ENCODE measurements around the gene PCBP3.
A peak's percentile ranks its signal among the peaks of the same experiment; 100 is the strongest.
"Not testable (repeated sequence)": the region's sequence is repeated elsewhere in the genome, so short reads cannot be mapped to it uniquely, and the experiment has no call there.

PCBP3 gene

DNA sequence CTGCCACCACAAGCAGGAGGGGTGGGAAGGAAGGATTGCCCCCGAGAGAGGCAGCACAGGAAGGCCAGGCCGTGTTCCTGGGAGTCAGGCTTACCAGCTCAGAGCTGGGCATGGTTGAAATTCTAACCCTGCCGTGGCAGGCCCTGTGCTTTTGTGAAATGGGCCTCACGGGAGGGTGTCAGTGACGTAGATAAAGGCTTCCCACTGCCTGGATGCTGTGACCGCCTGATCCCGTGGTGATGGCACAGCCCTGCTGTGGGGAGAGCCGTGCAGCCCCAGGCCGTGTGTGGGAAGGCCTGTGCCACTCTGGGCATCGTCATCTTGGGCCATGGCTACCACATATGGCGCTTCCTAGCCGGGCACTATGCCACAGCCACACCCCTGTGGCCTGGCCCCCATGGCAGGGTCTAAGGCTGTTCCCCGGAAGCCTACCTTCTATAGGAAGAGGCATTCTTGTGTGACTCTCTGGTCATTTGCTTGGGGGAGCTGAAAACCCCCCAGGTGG is 161.3 kb downstream of the PCBP3 start:
- Histone ChIP-seq H3K4me3 (no peak overlapping the region), H3K27ac (no peak overlapping the region)
- TF ChIP-seq, protein P1, sequence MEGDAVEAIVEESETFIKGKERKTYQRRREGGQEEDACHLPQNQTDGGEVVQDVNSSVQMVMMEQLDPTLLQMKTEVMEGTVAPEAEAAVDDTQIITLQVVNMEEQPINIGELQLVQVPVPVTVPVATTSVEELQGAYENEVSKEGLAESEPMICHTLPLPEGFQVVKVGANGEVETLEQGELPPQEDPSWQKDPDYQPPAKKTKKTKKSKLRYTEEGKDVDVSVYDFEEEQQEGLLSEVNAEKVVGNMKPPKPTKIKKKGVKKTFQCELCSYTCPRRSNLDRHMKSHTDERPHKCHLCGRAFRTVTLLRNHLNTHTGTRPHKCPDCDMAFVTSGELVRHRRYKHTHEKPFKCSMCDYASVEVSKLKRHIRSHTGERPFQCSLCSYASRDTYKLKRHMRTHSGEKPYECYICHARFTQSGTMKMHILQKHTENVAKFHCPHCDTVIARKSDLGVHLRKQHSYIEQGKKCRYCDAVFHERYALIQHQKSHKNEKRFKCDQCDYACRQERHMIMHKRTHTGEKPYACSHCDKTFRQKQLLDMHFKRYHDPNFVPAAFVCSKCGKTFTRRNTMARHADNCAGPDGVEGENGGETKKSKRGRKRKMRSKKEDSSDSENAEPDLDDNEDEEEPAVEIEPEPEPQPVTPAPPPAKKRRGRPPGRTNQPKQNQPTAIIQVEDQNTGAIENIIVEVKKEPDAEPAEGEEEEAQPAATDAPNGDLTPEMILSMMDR (IDR thresholded peaks at IDR 0.05), result no peak
- DNase-seq (ENCODE audit: low spot score), result no peak

DNA sequence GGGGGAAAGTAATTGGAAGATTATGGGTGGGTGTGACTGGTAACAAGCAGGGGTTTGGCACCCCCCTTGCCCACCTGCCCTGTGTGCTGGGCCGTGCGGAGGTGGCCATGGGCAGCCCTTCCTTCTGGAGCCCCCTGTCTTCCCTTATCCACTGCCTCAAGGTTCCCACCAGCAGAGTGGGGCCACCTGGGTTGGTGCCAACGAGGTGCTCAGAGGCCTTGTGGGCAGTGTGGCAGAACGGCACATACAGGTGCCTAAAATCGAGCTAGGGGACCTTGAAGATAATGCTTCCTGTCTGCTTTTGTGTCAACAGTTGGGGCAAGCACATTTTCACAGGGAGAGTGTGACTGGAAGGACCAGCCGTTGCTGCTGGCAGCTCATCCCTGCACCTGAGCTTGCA is 161.8 kb downstream of the PCBP3 start:
- no peak overlapping the region for H3K27ac ChIP-seq
- no peak for DNase-seq (ENCODE audit: low spot score)
- TF ChIP-seq, protein P1 (IDR thresholded peaks at IDR 0.05), result no peak
- H3K4me3 ChIP-seq, result no peak overlapping the region

DNA sequence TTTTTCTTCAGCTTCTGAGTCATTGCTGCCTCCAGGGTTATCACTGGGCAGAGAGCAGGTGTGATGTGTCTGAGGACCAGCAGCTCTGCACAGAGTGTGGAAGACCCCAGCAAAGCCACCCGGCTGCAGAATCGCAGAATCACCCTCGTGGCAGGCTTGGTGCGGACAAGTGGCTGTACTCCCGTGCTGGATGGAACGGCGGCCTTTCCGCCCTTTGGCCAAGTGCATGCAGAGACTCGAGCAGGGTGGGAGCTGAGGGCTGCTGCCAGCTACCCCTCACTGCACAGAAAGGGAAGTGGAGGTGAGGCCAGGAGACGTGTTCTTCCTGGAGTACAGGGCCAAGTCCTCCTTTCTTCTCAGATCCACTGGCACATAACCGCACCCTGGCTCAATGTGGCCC is 162.5 kb downstream of the PCBP3 start:
- Histone ChIP-seq H3K27ac (no peak overlapping the region), H3K4me3 (no peak overlapping the region)
- TF ChIP-seq, protein P1 (IDR thresholded peaks at IDR 0.05), result no peak
- DNase-seq (ENCODE audit: low spot score), result no peak

DNA sequence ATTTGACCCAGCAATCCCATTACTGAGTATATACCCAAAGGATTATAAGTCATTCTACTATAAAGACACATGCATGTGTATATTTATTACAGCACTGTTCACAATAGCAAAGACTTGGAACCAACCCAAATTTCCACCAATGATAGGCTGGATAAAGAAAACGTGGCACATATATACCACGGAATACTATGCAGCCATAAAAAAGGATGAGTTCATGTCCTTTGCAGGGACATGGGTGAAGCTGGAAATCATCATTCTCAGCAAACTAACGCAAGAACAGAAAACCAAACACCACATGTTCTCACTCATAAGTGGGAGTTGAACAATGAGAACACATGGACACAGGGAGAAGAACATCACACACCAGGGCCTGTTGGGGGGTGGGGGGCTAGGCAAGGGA is 165.1 kb downstream of the PCBP3 start:
- H3K27ac ChIP-seq; H3K4me3 ChIP-seq; DNase-seq (ENCODE audit: low spot score): not testable (repeated sequence)

DNA sequence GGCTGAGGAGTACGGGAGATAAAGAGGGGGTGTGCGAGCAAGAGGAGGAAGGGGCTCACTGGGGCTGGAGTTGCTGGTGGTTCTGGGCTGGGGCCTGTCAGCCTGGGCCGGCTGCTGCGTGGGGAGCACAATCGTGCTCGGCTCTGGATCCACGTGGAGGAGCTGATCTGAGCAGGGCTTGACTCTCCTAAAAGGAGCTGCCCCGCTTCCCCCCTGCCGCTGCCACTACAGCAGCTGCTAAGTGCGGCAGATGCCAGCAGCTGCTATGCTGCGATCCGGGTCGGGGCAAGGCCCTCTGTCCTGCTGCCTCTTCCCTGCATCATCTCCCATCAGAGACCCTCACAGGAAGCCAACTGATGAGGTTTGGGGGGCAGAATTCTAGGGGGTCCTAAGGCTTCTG is 165.9 kb downstream of the PCBP3 start:
- Histone ChIP-seq H3K4me3 (no peak overlapping the region), H3K27ac (no peak overlapping the region)
- DNase-seq (ENCODE audit: low spot score), result peak; percentile 50
- TF ChIP-seq, protein P1 (IDR thresholded peaks at IDR 0.05), result no peak

DNA sequence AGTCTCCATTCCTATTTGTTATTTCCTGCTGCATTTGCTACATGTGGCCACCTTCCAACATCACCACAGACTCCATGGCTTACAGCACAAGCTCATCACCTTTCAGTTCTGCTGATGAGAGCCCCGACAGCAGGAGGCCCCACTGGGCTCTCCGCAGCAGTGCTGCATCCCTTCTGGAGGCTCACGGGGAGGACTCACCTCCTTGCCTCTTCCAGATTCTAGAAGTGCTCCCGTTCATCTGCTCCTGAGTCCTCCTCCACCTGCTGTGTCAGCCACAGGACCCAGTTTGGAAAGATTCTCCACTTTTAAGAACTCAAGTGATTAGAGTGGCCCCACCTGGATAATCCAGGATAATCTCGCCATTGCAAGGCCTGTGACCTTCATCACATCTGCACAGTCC is 167.6 kb downstream of the PCBP3 start:
- peak; percentile 49 for DNase-seq (ENCODE audit: low spot score)
- H3K27ac ChIP-seq, result no peak overlapping the region
- TF ChIP-seq, protein P1 (IDR thresholded peaks at IDR 0.05), result no peak
- no peak overlapping the region for H3K4me3 ChIP-seq

DNA sequence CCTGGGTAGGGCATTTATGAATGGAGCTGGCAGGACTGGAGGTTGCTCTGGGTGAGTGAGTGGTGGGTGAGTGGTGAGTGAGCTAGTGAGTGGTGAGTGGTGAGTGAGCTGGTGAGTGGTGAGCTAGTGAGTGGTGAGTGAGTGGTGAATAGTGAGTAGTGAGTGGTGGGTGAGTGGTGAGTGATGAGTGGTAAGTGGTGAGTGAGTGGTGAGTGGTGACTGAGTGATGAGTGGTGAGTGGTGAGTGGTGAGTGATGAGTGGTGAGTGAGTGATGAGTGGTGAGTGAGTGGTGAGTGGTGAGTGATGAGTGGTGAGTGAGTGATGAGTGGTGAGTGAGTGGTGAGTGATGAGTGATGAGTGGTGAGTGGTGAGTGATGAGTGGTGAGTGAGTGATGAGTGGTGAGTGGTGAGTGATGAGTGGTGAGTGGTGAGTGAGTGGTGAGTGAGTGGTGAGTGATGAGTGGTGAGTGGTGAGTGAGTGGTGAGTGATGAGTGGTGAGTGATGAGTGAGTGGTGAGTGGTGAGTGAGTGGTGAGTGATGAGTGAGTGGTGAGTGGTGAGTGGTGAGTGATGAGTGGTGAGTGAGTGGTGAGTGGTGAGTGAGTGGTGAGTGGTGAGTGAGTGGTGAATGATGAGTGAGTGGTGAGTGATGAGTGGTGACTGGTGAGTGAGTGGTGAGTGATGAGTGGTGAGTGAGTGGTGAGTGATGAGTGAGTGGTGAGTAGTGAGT is 170.8 kb downstream of the PCBP3 start:
- not testable (repeated sequence) for DNase-seq (ENCODE audit: low spot score); H3K4me3 ChIP-seq; H3K27ac ChIP-seq

DNA sequence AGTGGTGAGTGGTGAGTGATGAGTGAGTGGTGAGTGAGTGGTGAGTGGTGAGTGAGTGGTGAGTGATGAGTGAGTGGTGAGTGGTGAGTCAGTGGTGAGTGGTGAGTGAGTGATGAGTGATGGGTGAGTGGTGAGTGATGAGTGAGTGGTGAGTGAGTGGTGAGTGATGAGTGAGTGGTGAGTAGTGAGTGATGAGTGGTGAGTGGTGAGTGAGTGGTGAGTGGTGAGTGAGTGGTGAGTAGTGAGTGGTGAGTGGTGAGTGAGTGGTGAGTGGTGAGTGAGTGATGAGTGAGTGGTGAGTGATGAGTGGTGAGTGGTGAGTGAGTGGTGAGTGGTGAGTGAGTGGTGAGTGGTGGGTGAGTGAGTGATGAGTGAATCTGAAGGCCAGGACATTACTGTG is 172.3 kb downstream of the PCBP3 start:
- not testable (repeated sequence) for H3K4me3 ChIP-seq; DNase-seq (ENCODE audit: low spot score); H3K27ac ChIP-seq

DNA sequence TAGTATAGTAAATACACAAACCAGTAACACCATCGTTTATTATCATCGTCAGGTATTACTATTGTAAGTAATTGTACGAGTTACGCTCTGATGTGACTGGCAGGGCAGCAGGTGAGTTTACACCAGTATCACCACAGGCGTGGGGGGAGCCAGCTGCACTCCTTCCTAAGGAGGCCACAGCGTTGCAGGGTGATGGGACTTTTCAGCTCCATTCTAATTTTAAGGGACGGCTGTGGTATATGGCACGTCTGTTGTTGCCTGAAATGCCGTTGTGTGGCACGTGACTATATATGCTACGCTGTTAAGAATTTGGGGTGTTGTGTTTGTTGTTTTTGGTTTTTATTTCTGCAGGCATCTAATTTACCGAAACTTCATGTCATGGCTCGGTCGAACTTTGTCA is 173.3 kb downstream of the PCBP3 start:
- TF ChIP-seq, protein P1 (IDR thresholded peaks at IDR 0.05), result no peak
- DNase-seq (ENCODE audit: low spot score), result no peak

More for the DNA sequence above, 173.3 kb downstream of the PCBP3 start:
- H3K27ac ChIP-seq, result no peak overlapping the region
- no peak overlapping the region for H3K4me3 ChIP-seq
